Gastroesophageal sphincter (tissue), 3 donors: ENCODE data around the gene FPR2.

Source experiments
- CTCF ChIP-seq, 4 experiments: fragments of 200-600 bp in 2 of 4; fragments of 450-650 bp in 2 of 4; sonication (generic) in 1 of 4; IDR thresholded peaks; one replicate each; pipeline ENCODE4 v1.5.1; 2017 to 2019; ENCODE audit warnings: antibody characterized with exemption in 4 of 4, mild to moderate bottlenecking in 2 of 4, moderate library complexity in 2 of 4
- POLR2A ChIP-seq, 2 donors: fragments of 450-650 bp; IDR thresholded peaks; one replicate each; pipeline ENCODE4 v1.6.1; 2017; ENCODE audit warnings: antibody characterized with exemption in 2 of 2, mild to moderate bottlenecking in 2 of 2, moderate library complexity in 1 of 2
- POLR2AphosphoS5 ChIP-seq: sonication (generic); formaldehyde crosslinking; IDR thresholded peaks from one replicate; pipeline ENCODE4 v1.6.1; 2017; ENCODE audit warnings: antibody characterized with exemption

- TF ChIP-seq CTCF (IDR thresholded peaks at IDR 0.05), result no peak
- TF ChIP-seq POLR2A (IDR thresholded peaks at IDR 0.05), result no peak
- no peak for TF ChIP-seq POLR2AphosphoS5
Measured at GRCh38 chr19:51735759-51736449, 25.1 kb upstream of the FPR2 start.
